ENCODE results near the gene FSHR.

DNA sequence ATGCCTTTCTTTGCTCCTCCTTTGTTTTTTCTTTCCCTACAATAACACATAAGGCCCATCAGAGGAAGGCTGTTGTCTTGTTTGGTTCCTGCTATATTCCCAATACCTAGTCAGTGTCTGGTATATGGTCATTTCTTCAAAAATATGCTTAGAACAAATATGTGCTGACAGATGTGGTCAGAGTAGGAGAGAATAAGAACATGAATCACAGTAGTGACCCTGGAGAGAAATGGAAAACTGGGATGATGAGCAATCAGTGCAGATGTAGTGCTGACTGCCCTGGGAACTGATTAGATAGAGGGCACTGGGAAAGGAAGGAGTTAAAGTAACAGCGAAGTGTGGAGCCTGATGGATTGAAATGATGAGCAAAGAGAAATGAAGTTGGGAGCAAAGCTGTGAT, 209.4 kb downstream of the FSHR start:
- TF ChIP-seq, protein P1, sequence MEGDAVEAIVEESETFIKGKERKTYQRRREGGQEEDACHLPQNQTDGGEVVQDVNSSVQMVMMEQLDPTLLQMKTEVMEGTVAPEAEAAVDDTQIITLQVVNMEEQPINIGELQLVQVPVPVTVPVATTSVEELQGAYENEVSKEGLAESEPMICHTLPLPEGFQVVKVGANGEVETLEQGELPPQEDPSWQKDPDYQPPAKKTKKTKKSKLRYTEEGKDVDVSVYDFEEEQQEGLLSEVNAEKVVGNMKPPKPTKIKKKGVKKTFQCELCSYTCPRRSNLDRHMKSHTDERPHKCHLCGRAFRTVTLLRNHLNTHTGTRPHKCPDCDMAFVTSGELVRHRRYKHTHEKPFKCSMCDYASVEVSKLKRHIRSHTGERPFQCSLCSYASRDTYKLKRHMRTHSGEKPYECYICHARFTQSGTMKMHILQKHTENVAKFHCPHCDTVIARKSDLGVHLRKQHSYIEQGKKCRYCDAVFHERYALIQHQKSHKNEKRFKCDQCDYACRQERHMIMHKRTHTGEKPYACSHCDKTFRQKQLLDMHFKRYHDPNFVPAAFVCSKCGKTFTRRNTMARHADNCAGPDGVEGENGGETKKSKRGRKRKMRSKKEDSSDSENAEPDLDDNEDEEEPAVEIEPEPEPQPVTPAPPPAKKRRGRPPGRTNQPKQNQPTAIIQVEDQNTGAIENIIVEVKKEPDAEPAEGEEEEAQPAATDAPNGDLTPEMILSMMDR (conservative IDR thresholded peaks at IDR 0.05; ENCODE audit: low read length) = no peak
- no peak for TF ChIP-seq EZH2phosphoT487 (IDR thresholded peaks at IDR 0.05; ENCODE audit: borderline replicate concordance)
